DMS153 treated with DMSO at 0.1 percent for 48 hours (cell line): Measurements from ENCODE around the gene HILPDA.
A peak's percentile ranks its signal among the peaks of the same experiment; 100 is the strongest.
"Not testable (repeated sequence)": the region's sequence is repeated elsewhere in the genome, so short reads cannot be mapped to it uniquely, and the experiment has no call there.

ENCODE experiments used
- DNase-seq: peaks from one replicate; lab custom pipeline; 2025; ENCODE audit not compliant: unreplicated experiment; lab: John Stamatoyannopoulos, UW

HILPDA gene

GRCh38 chr7:128431221-128431620, 24.5 kb upstream of the HILPDA start:
- no peak for DNase-seq

GRCh38 chr7:128431754-128432153, 23.9 kb upstream of the HILPDA start:
- no peak for DNase-seq

- DNase-seq: no peak
These were observed 21.0 kb upstream of the HILPDA start for GRCh38 chr7:128434413-128435326.

GRCh38 chr7:128435327-128435686, 20.4 kb upstream of the HILPDA start:
- no peak for DNase-seq

GRCh38 chr7:128437426-128438332, 18.0 kb upstream of the HILPDA start:
- DNase-seq: no peak

- DNase-seq: no peak
These were observed 13.3 kb upstream of the HILPDA start for GRCh38 chr7:128442356-128442755.

- DNase-seq: no peak
These were observed 11.7 kb upstream of the HILPDA start for GRCh38 chr7:128443831-128444600.

GRCh38 chr7:128446306-128446705, 9.4 kb upstream of the HILPDA start:
- no peak for DNase-seq

GRCh38 chr7:128447941-128448564, 7.6 kb upstream of the HILPDA start:
- no peak for DNase-seq

- DNase-seq: no peak
These were observed 6.9 kb upstream of the HILPDA start for GRCh38 chr7:128448751-128449302.

- DNase-seq: no peak
These were observed 5.3 kb upstream of the HILPDA start for GRCh38 chr7:128450409-128450808.

- DNase-seq: no peak
These were observed 4.8 kb upstream of the HILPDA start for GRCh38 chr7:128450913-128451312.

GRCh38 chr7:128452552-128452951, 3.1 kb upstream of the HILPDA start:
- no peak for DNase-seq

GRCh38 chr7:128453836-128454804, 1.6 kb upstream of the HILPDA start:
- no peak for DNase-seq

- DNase-seq: no peak
These were observed 703 bp upstream of the HILPDA start for GRCh38 chr7:128454808-128455542.

GRCh38 chr7:128456255-128456725, 612 bp downstream of the HILPDA start:
- peak; percentile 30 for DNase-seq

- DNase-seq: not testable (repeated sequence)
These were observed 1.7 kb downstream of the HILPDA start for GRCh38 chr7:128457385-128457784.

GRCh38 chr7:128458956-128459355, 3.3 kb downstream of the HILPDA start:
- DNase-seq: no peak
